K562 (cell line): ENCODE measurements around the gene UVRAG. TPM values are rescaled to one million over a fixed set of nuclear protein-coding genes. Genes with fewer than 3 reads are reported as not detected.

ENCODE experiments used
- ATAC-seq: fragments of 200-7000 bp; cut with Tn5 transposase; 3 replicates; pipeline ENCODE4 v1.9.1; 2020; ENCODE audit warnings: moderate library complexity
- BruUV-seq: library from RNA; stranded (reverse); fragments of 400-500 nt; replicated peaks from 2 replicates; lab custom pipeline; 2021; lab: Mats Ljungman, UMichigan
- CTCF ChIA-PET: fragments of 300-600 bp; formaldehyde crosslinking; extraction: SDS; loops from one replicate; lab custom pipeline; 2021; ENCODE audit warnings: low intra/inter-chr PET ratio; lab: Yijun Ruan, JAX
- POLR2A ChIA-PET: fragments of 300-600, 350-650 bp; sonication (Branson Sonifier 250); formaldehyde crosslinking; extraction: SDS; loops from one replicate; lab custom pipeline; 2021; ENCODE audit warnings: antibody characterized with exemption, inconsistent platforms; lab: Yijun Ruan, JAX
- DNase-seq, 4 experiments: peaks; one replicate each; pipeline versions ENCODE4 v3.0.0 to v3.0.0-alpha.2; 2011 to 2018; ENCODE audit warnings: low spot score in 3 of 4, mixed read lengths in 3 of 4; ENCODE audit errors: extremely low read depth in 1 of 4
- FAIRE-seq: peaks from 2 replicates; lab custom pipeline; 2011; peaks lifted over from hg19 to GRCh38; lab: Jason Lieb, UNC
- H2AFZ ChIP-seq: 2 replicates; pipeline ENCODE4 v1.6.0; 2011; ENCODE audit warnings: low read depth, low read length, control low read depth, inconsistent platforms
- H3K27ac ChIP-seq: fragments of 200-600 bp; 3 replicates; pipeline ENCODE4 v1.8.0; 2011; ENCODE audit warnings: low read depth, mild to moderate bottlenecking, control low read depth, inconsistent platforms, low read length, moderate library complexity, mixed read lengths; ENCODE audit errors: extremely low read depth
- H3K27me3 ChIP-seq, 2 experiments: fragments of 300-600 bp in 1 of 2; 2 replicates in 1 of 2; 3 replicates in 1 of 2; pipeline versions ENCODE4 v1.6.0 to v1.8.0; 2011; ENCODE audit warnings: inconsistent platforms in 2 of 2, low read length in 2 of 2, mild to moderate bottlenecking in 1 of 2, mixed read lengths in 1 of 2, moderate library complexity in 1 of 2; ENCODE audit not compliant: control insufficient read depth in 2 of 2, insufficient read depth in 2 of 2
- H3K36me3 ChIP-seq: fragments of 300-600 bp; 3 replicates; pipeline ENCODE4 v1.8.0; 2011; ENCODE audit warnings: mild to moderate bottlenecking, low read length, inconsistent platforms; ENCODE audit not compliant: control insufficient read depth, insufficient read depth
- H3K4me1 ChIP-seq, 2 experiments: fragments of 200-600 bp in 1 of 2; replicated peaks in 1 of 2; 2 replicates in 1 of 2; 3 replicates in 1 of 2; pipeline versions ENCODE4 v1.5.1 to v1.8.0; 2011; ENCODE audit warnings: inconsistent platforms in 2 of 2, low read length in 2 of 2, mild to moderate bottlenecking in 1 of 2, mixed read lengths in 1 of 2, moderate library complexity in 1 of 2; ENCODE audit not compliant: control insufficient read depth in 2 of 2, insufficient read depth in 2 of 2
- H3K4me2 ChIP-seq: 2 replicates; pipeline ENCODE4 v1.6.1; 2011; ENCODE audit warnings: low read length, control low read depth, inconsistent platforms, mixed read lengths; ENCODE audit not compliant: insufficient read depth
- H3K4me3 ChIP-seq: fragments of 200-600 bp; sonication (generic), shearing (Covaris generic); 2 replicates; pipeline ENCODE4 v1.5.1; 2016; ENCODE audit warnings: control low read depth, inconsistent platforms
- H3K79me2 ChIP-seq: fragments of 200-600 bp; 3 replicates; pipeline ENCODE4 v1.8.0; 2011; ENCODE audit warnings: low read length, inconsistent platforms; ENCODE audit not compliant: control insufficient read depth, insufficient read depth
- H3K9ac ChIP-seq, 2 experiments: 2 replicates each; pipeline versions ENCODE4 v1.6.0 to v1.6.1; 2011; ENCODE audit warnings: low read depth in 2 of 2, low read length in 2 of 2, control low read depth in 1 of 2, inconsistent platforms in 1 of 2, mild to moderate bottlenecking in 1 of 2, mixed read lengths in 1 of 2; ENCODE audit not compliant: insufficient read depth in 1 of 2
- H3K9me1 ChIP-seq: one replicate; pipeline ENCODE4 v1.6.0; 2011; ENCODE audit warnings: inconsistent platforms, mild to moderate bottlenecking, low read length, moderate library complexity; ENCODE audit not compliant: control insufficient read depth, insufficient read depth
- H3K9me3 ChIP-seq: replicated peaks from 2 replicates; pipeline ENCODE4 v1.5.1; 2011; ENCODE audit warnings: low read depth, low read length, inconsistent platforms; ENCODE audit not compliant: control insufficient read depth, insufficient read depth
- H4K20me1 ChIP-seq: replicated peaks from 2 replicates; pipeline ENCODE4 v1.6.1; 2011; ENCODE audit warnings: low read length, inconsistent platforms, mixed read lengths; ENCODE audit not compliant: control insufficient read depth, insufficient read depth
- BCOR ChIP-seq: fragments of 450-650 bp; IDR thresholded peaks from 2 replicates; pipeline ENCODE4 v1.6.1; 2016
- CBFA2T3 ChIP-seq: fragments of 450-650 bp; IDR thresholded peaks from 2 replicates; pipeline ENCODE4 v1.6.1; 2017
- PML ChIP-seq: IDR thresholded peaks from 2 replicates; pipeline ENCODE4 v1.6.1; 2012; ENCODE audit warnings: low read length, inconsistent platforms
- SMARCA4 ChIP-seq: fragments of 450-650 bp; IDR thresholded peaks from 2 replicates; pipeline ENCODE4 v1.6.1; 2016
- TRIM25 ChIP-seq: fragments of 450-650 bp; IDR thresholded peaks from 2 replicates; pipeline ENCODE4 v1.7.0; 2016; ENCODE audit warnings: borderline replicate concordance
- WGBS: fragments of 100-300 bp; shearing (Covaris generic); methylation state at CpG from one replicate; pipeline ENCODE4 v1.1.6; 2016; ENCODE audit warnings: low coverage, mixed read lengths; ENCODE audit not compliant: insufficient coverage; ENCODE audit errors: missing lambda C conversion rate; 5-methylcytosine and 5-hydroxymethylcytosine counted together
- in situ Hi-C: fragments of 300-500 bp; cut with MboI; formaldehyde crosslinking; loops from 4 replicates; pipeline ENCODE4 v1.15.0; 2018; ENCODE audit warnings: inconsistent platforms, mixed read lengths
- intact Hi-C: fragments of 100-400 bp; cut with micrococcal nuclease; formaldehyde crosslinking; loops from 2 replicates; pipeline ENCODE4 v1.14.2; 2022
- polyA plus RNA-seq, 8 experiments: library from polyadenylated mRNA; depleted of rRNA in 4 of 8; stranded (reverse) in 5 of 8; unstranded in 3 of 8; fragments of >200 nt; fragmentation: Nextera tagmentation in 2 of 8; fragmentation: Illumina TruSeq in 1 of 8; extraction: Ambion mirVana in 2 of 8; extraction: Trizol in 1 of 8; gene quantifications; 2 replicates each; pipeline versions ENCODE4 v1.2.1 to v1.2.3, GENCODE V29; 2011 to 2014; ENCODE audit warnings: inconsistent platforms in 1 of 8, missing spikeins in 1 of 8
- total RNA-seq, 7 experiments: library from RNA; depleted of rRNA in 6 of 7; stranded (reverse); fragments of >200 nt in 6 of 7; fragmentation: Illumina TruSeq in 2 of 7; extraction: Trizol in 2 of 7; gene quantifications; 2 replicates each; pipeline versions ENCODE4 v1.2.1 to v1.2.3, GENCODE V29; 2011 to 2021; ENCODE audit warnings: low replicate concordance in 1 of 7

The UVRAG gene
- total and polyA plus RNA-seq, 9 of the 15 experiments (the other 6 are each of a cell fraction or from before 2014, with no cell fraction given) = 3.1 to 17.8 (median 12.4) TPM

- FAIRE-seq (no peak), DNase-seq (no peak)
- POLR2A ChIA-PET = interaction anchor here (0.6 to 1.6 kb wide), 2 partner anchors 12 to 149 kb away, joined by 3 to 4 read pairs; no protein-coding TSS in a partner anchor
- Histone ChIP-seq H2AFZ (no peak overlapping the region), H3K4me1 (no peaks in the 10 kb centered on the region), H4K20me1 (no peaks in the 10 kb centered on the region), H3K9ac (no peak overlapping the region), H3K79me2 (no peaks in the 10 kb centered on the region)
- in situ Hi-C loops = no loop called here
- 88% methylated on average over 17 of the region's 22 CpGs for WGBS
- TF ChIP-seq CBFA2T3 = no peak
- no peak for TF ChIP-seq TRIM25
- TF ChIP-seq PML = no peak
- TF ChIP-seq BCOR = no peak
- no peak for TF ChIP-seq SMARCA4
- TF ChIP-seq, all 486 proteins: peak for 0
- CTCF ChIA-PET = no interaction called here
- no peak overlapping the region for H3K4me2 ChIP-seq
- no TSS peak for BruUV-seq
- ATAC-seq = no peak
- peaks cover 17% of the 10 kb centered on the region; the same call in 1 of the 3 replicates for H3K36me3 ChIP-seq
- H3K27me3 ChIP-seq = no peaks in the 10 kb centered on the region
- no peaks in the 10 kb centered on the region for H3K9me3 ChIP-seq
- no peak overlapping the region for H3K27ac ChIP-seq
- intact Hi-C loops = no loop called here
- no peak overlapping the region for H3K4me3 ChIP-seq
- H3K9me1 ChIP-seq = no peaks in the 10 kb centered on the region
Observed at GRCh38 chr11:76140912-76141574, 326.0 kb downstream of the UVRAG start.
